HepG2 (cell line): ENCODE data around the gene LAMA5.

ENCODE experiments used
- CBX2 ChIP-seq, 2 experiments: fragments of 200-600 bp in 1 of 2; sonication (generic); formaldehyde crosslinking in 1 of 2; IDR thresholded peaks; 2 replicates each; pipeline versions ENCODE4 v1.7.0 to v1.8.1; 2018 to 2022; ENCODE audit warnings: low read depth in 2 of 2, low read length in 1 of 2, mild to moderate bottlenecking in 1 of 2, missing genetic modification reagents in 1 of 2
- CREB1 ChIP-seq, 2 experiments: fragments of 450-650 bp in 1 of 2; IDR thresholded peaks; 2 replicates each; pipeline ENCODE4 v1.6.1; 2016 to 2017; ENCODE audit warnings: control low read depth in 1 of 2, mild to moderate bottlenecking in 1 of 2, missing compliant biosample characterization in 1 of 2, missing genetic modification characterization in 1 of 2
- CTCF ChIP-seq: sonication (generic); formaldehyde crosslinking; IDR thresholded peaks from 2 replicates; pipeline ENCODE4 v1.5.0; 2020; ENCODE audit warnings: mild to moderate bottlenecking, missing genetic modification reagents, moderate library complexity
- EP300 ChIP-seq, 3 experiments: sonication (generic) in 1 of 3; formaldehyde crosslinking in 1 of 3; IDR thresholded peaks; 2 replicates each; pipeline versions ENCODE4 v1.5.1 to v1.6.1; 2011 to 2020; ENCODE audit warnings: low read depth in 2 of 3, low read length in 2 of 3, borderline replicate concordance in 1 of 3, improper control_type of control experiment in 1 of 3, mild to moderate bottlenecking in 1 of 3, missing genetic modification reagents in 1 of 3, moderate library complexity in 1 of 3
- HDAC2 ChIP-seq: sonication (generic); formaldehyde crosslinking; IDR thresholded peaks from 2 replicates; pipeline ENCODE4 v1.4.0; 2020; ENCODE audit warnings: missing genetic modification reagents
- JARID2 ChIP-seq: sonication (generic); formaldehyde crosslinking; IDR thresholded peaks from 2 replicates; pipeline ENCODE4 v1.8.1; 2023; ENCODE audit warnings: missing genetic modification reagents, inconsistent platforms; ENCODE audit not compliant: insufficient replicate concordance
- MAZ ChIP-seq, 2 experiments: sonication (generic) in 1 of 2; formaldehyde crosslinking in 1 of 2; IDR thresholded peaks; 2 replicates each; pipeline versions ENCODE4 v1.5.0 to v1.6.1; 2012 to 2020; ENCODE audit warnings: low read depth in 2 of 2, mild to moderate bottlenecking in 2 of 2, borderline replicate concordance in 1 of 2, improper control_type of control experiment in 1 of 2, low read length in 1 of 2, missing genetic modification reagents in 1 of 2, moderate library complexity in 1 of 2
- ZSCAN29 ChIP-seq: sonication (generic); formaldehyde crosslinking; conservative IDR thresholded peaks from 2 replicates; pipeline ENCODE4 v1.4.0; 2020; ENCODE audit warnings: mild to moderate bottlenecking, missing genetic modification reagents

- peak; percentile 80 to 96; a peak in 3 of 4 replicates for TF ChIP-seq EP300 (IDR thresholded peaks at IDR 0.05; ENCODE audit: low read depth in 2 of 2, low read length in 2 of 2)
- peak; percentile 81; the same call in 1 of the 2 replicates for TF ChIP-seq EP300 (CRISPR knock-in tag; IDR thresholded peaks at IDR 0.05; ENCODE audit: borderline replicate concordance)
- TF ChIP-seq CREB1 (IDR thresholded peaks at IDR 0.05): peak; percentile 84
- no peak for TF ChIP-seq CREB1 (CRISPR knock-in tag; IDR thresholded peaks at IDR 0.05)
- no peak for TF ChIP-seq ZSCAN29 (CRISPR knock-in tag)
- peak; percentile 98 for TF ChIP-seq CTCF (CRISPR knock-in tag)
- peak; percentile 93 for TF ChIP-seq MAZ (IDR thresholded peaks at IDR 0.05; ENCODE audit: borderline replicate concordance, low read depth, low read length)
- peak; percentile 48 for TF ChIP-seq MAZ (CRISPR knock-in tag; IDR thresholded peaks at IDR 0.05; ENCODE audit: low read depth)
- TF ChIP-seq JARID2 (CRISPR knock-in tag): peak; percentile 90
- TF ChIP-seq CBX2 (IDR thresholded peaks at IDR 0.05; ENCODE audit: low read depth, low read length): no peak
- TF ChIP-seq CBX2 (CRISPR knock-in tag; IDR thresholded peaks at IDR 0.05; ENCODE audit: low read depth): 0 out of 2 replicates have a peak, but pooled peaks have one; percentile 60
- TF ChIP-seq HDAC2 (CRISPR knock-in tag): peak; percentile 91
Observed at GRCh38 chr20:62302341-62303061, 64.6 kb downstream of the LAMA5 start, which contains the start of gene ADRM1.
